Activated naive CD8-positive, alpha-beta T cell treated with anti-CD3 and anti-CD28 coated beads, Interleukin-2, amount 50 U/mL, for 24 hours (primary cell): ENCODE data around the gene CCND3.

Experiments used
- ATAC-seq: fragments of 150-1000 bp; cut with Tn5 transposase; one replicate; pipeline ENCODE4 v1.10.0; 2021
- DNase-seq: peaks from one replicate; pipeline ENCODE4 v3.0.0; 2021
- H3K27ac Mint-ChIP-seq: one replicate; pipeline ENCODE4 v1.8.0; 2021; ENCODE audit warnings: mild to moderate bottlenecking, mixed read lengths
- H3K27me3 Mint-ChIP-seq: one replicate; pipeline ENCODE4 v1.8.0; 2021; ENCODE audit warnings: mixed read lengths
- H3K36me3 Mint-ChIP-seq: one replicate; pipeline ENCODE4 v1.8.0; 2021; ENCODE audit warnings: low read depth, mixed read lengths
- H3K4me1 Mint-ChIP-seq: one replicate; pipeline ENCODE4 v1.8.0; 2021; ENCODE audit warnings: mixed read lengths
- H3K4me3 Mint-ChIP-seq: one replicate; pipeline ENCODE4 v1.8.0; 2021; ENCODE audit warnings: mild to moderate bottlenecking, moderate library complexity, mixed read lengths
- H3K9me3 Mint-ChIP-seq: one replicate; pipeline ENCODE4 v1.8.0; 2021; ENCODE audit warnings: mixed read lengths

The CCND3 gene

DNA sequence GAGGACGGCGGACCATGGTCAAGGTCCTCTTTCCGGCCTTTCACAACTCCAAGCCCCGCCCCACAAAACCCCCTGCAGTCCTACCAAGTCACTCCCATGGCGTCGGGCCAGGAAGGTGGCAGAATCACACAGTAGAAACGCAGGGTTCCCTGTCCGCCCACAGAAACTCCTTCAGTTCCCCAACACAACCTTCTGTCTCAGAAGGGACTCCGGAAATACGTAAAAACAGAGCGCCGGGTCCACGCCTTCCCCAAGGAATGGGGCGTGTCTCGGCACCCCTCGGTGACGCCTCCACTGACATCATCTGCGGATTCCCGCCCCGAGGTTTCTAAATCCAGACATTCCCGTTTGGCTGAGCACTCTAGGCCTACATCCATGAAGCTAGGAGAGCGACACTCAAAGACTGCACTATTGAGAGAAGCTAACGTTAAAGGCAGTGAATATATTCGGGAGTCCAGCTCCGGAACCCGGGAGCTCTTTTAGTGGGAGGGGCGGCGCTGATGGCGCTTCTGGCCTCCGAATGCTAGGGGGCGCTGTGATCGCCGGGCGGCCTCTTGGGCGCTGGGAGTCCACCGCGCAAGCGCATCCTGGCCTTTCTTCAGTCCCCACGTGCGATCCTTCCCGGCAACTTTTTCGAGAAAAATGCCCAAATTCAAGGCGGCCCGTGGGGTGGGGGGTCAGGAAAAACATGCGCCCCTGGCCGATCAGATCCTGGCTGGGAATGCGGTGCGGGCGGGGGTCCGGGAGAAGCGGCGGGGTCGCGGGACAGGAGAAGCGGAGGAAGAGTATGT is 20.5 kb downstream of the CCND3 start, which contains the start of the genes BYSL and MED20:
Gene BYSL (plus strand): TSS at position 579 of the 791 bp plus-strand sequence. CDS start 64 bp downstream, at position 643.
Gene MED20 (minus strand): TSS at position 219 of the 791 bp plus-strand sequence. CDS start 121 bp downstream, at position 98.
- DNase-seq (peak; percentile 97), ATAC-seq (peak; percentile 88)
- no peaks in the 10 kb centered on the region for H3K9me3 Mint-ChIP-seq
- H3K4me3 Mint-ChIP-seq, result peak within 1 kb of the TSS; percentile 88
- peak within 1 kb of the TSS; percentile 94 for H3K27ac Mint-ChIP-seq
- no peaks in the 10 kb centered on the region for H3K27me3 Mint-ChIP-seq
- H3K4me1 Mint-ChIP-seq, result peaks cover 54% of the 10 kb centered on the region
- peaks cover 35% of the 10 kb centered on the region for H3K36me3 Mint-ChIP-seq

DNA sequence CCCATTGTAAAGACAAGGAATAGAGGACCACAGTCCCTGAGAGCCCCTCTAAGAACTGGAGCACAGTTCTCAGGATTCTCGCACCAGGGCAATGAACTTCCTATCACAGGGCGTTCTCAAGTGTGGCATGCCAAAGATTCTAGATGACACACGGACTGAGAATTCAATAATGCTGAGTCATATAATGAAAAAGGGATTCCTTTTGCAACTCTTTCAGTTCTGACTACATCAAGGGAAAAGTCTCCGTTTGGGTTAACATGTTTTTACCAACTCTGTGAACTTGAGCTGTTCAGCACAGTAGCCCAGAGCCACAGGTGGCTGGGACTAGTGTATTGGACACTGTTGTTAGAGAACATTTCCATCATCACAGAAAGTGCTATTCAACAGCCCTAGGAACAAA is 24.1 kb downstream of the CCND3 start:
- ATAC-seq (no peak), DNase-seq (no peak)
- H3K4me3 Mint-ChIP-seq, result no peak overlapping the region
- peaks cover 28% of the 10 kb centered on the region for H3K4me1 Mint-ChIP-seq
- H3K36me3 Mint-ChIP-seq, result peaks cover 27% of the 10 kb centered on the region
- H3K9me3 Mint-ChIP-seq, result no peaks in the 10 kb centered on the region
- H3K27me3 Mint-ChIP-seq, result no peaks in the 10 kb centered on the region
- H3K27ac Mint-ChIP-seq, result peak overlapping the region; percentile 36

DNA sequence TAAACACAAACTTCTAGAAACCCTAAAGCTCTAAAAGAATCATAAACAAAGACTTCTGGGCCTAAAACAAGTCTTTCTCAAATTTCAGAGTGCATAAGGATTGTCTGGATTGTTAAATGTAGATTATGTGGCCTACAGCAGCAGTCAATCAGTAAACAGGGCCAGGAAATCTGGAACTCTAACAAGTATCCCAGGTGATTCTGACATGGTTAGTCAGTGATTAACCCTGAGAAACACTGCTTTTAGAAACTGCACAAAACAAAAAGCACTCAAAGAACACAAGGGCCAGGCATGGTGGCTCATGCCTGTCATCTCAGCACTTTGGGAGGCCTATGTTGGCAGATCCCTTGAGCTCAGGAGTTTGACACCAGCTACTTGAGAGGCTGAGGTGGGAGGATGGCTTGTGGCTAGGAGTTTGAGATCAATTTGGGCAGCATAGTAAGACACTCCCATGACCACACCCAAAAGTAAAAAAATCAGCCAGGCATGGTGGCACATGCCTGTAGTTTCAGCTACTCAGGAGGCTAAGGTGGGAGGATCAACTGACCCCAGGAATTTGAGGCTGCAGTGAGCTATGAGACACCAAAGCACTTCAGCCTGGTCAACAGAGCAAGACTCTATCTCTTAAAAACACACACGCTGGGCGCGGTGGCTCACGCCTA is 26.6 kb downstream of the CCND3 start:
- H3K27ac Mint-ChIP-seq, result no peak overlapping the region
- H3K4me1 Mint-ChIP-seq, result peaks cover 14% of the 10 kb centered on the region
- H3K4me3 Mint-ChIP-seq, result no peak overlapping the region
- no peaks in the 10 kb centered on the region for H3K27me3 Mint-ChIP-seq
- no peak for DNase-seq
- H3K9me3 Mint-ChIP-seq, result no peaks in the 10 kb centered on the region
- no peak for ATAC-seq
- peaks cover 30% of the 10 kb centered on the region for H3K36me3 Mint-ChIP-seq

DNA sequence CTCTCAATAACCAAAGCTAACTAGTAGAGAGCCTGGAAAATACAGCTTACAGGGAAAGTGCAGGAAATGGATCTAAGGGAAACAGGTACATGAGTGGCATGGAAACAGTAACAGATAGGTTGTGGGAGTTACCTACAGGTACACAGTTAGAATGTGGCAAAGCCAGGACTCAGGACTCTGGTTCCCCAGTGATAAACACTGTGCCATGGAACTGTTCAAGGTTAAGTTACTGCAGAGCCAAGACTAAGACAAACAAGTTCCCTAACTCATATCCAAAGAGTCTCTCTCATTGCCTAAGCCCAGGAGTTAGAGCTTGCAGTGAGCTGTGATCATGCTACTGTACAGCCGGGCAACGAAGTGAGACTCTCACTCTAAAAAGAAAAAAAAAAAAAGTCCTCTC is 27.3 kb downstream of the CCND3 start:
- Mint-ChIP-seq H3K27ac (no peak overlapping the region), H3K4me1 (peaks cover 9% of the 10 kb centered on the region), H3K4me3 (no peak overlapping the region), H3K27me3 (no peaks in the 10 kb centered on the region), H3K36me3 (peaks cover 30% of the 10 kb centered on the region), H3K9me3 (no peaks in the 10 kb centered on the region)
- DNase-seq, result no peak
- no peak for ATAC-seq

DNA sequence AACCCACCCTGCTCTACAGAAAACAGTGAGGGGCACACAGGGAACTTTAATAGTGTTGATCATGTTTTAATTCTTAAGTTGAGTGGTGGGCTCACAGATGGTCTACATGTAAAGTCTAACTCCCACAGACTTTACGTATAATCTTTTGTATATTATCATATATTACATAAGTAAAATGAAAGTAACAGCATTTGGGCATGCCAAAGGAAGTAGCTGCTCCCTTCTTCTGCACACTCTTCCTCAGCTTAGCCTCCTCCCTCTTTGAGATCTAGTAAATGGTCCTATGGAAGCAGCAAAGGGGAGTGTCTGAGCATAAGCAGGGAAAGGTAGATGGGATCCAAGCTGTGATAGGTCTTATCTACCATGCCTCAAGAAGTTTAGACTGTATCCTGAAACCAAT is 31.9 kb downstream of the CCND3 start:
- Mint-ChIP-seq H3K27me3 (no peaks in the 10 kb centered on the region), H3K4me3 (no peak overlapping the region), H3K9me3 (no peaks in the 10 kb centered on the region), H3K4me1 (no peaks in the 10 kb centered on the region), H3K27ac (no peak overlapping the region), H3K36me3 (peaks cover 27% of the 10 kb centered on the region)
- no peak for ATAC-seq
- DNase-seq, result no peak

DNA sequence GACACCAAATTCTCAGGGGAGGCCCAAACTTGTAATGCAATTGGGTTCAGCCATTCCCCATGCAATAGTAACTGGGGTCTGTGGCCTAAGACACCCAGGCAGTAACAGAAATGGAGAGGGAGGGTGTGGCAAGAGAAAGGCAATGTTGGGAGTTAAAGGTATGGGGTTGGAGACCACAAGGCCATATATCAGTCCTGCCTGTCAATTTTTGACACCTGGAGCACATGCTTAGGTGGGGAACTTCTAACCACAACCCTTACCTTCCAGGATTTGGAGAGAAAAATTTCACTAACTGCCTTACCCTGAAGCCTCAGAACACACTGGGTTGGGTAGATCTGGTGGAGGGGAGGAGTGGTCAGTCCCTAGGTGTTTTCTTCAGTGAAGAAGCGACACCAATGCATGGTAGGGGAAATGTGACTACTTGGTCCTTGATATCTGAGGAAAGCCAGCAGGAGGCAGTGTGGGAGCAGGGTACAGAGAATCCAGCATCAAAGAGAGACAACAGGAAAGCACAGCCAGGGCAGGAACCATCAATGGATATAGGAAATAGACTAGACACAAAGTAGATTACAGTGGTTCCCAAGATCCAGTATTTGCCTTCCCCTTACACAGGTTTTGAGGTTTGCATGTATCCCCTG is 39.6 kb downstream of the CCND3 start:
- Mint-ChIP-seq H3K36me3 (peaks cover 9% of the 10 kb centered on the region), H3K4me1 (peaks cover 4% of the 10 kb centered on the region), H3K9me3 (no peaks in the 10 kb centered on the region), H3K4me3 (no peak overlapping the region), H3K27me3 (no peaks in the 10 kb centered on the region), H3K27ac (peak overlapping the region; percentile 31)
- ATAC-seq (peak; percentile 59), DNase-seq (peak; percentile 58)

DNA sequence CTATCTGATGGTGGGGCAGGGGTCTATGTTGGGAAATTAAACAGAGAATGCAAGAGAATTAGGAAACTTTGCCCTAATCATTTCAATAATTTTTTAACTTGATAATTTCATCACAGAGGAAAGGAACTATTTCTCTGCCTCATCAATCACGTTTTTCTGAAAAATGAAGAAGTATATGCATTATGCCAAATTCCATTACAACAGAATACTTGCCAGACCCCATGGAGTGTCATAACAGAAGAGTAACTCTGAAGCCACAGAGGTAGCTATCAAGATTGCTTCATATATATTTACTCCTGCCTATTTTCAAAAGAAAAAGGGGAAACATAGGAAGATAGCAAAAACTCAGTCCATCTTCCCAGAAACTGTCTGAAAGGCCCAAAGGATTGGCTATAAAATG is 40.7 kb downstream of the CCND3 start:
- ATAC-seq (no peak), DNase-seq (no peak)
- H3K36me3 Mint-ChIP-seq, result peaks cover 7% of the 10 kb centered on the region
- no peak overlapping the region for H3K4me3 Mint-ChIP-seq
- peaks cover 9% of the 10 kb centered on the region for H3K4me1 Mint-ChIP-seq
- no peak overlapping the region for H3K27ac Mint-ChIP-seq
- H3K27me3 Mint-ChIP-seq, result no peaks in the 10 kb centered on the region
- no peaks in the 10 kb centered on the region for H3K9me3 Mint-ChIP-seq

DNA sequence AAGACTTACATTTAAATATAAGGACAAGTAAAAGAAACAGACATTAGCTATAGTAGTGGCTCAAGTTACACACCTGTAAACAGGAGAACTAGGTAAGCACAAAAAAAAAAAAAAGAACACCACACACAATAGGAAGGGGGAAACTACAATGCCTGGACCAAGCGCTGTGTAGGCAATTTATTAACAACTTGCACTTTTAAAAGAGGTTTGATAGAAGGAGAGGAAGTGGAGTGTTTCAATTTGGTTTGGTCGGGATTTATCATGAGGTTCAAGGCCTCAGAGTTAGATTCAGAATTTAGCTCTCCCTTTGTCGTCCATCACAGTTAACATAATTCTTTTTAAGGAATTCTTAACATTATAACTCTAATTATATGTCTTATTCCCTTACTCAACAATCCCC is 45.3 kb downstream of the CCND3 start:
- Mint-ChIP-seq H3K4me3 (no peak overlapping the region), H3K36me3 (peaks cover 3% of the 10 kb centered on the region), H3K27me3 (no peaks in the 10 kb centered on the region), H3K9me3 (no peaks in the 10 kb centered on the region), H3K27ac (peak overlapping the region; percentile 89), H3K4me1 (peaks cover 9% of the 10 kb centered on the region)
- ATAC-seq, result no peak
- no peak for DNase-seq

DNA sequence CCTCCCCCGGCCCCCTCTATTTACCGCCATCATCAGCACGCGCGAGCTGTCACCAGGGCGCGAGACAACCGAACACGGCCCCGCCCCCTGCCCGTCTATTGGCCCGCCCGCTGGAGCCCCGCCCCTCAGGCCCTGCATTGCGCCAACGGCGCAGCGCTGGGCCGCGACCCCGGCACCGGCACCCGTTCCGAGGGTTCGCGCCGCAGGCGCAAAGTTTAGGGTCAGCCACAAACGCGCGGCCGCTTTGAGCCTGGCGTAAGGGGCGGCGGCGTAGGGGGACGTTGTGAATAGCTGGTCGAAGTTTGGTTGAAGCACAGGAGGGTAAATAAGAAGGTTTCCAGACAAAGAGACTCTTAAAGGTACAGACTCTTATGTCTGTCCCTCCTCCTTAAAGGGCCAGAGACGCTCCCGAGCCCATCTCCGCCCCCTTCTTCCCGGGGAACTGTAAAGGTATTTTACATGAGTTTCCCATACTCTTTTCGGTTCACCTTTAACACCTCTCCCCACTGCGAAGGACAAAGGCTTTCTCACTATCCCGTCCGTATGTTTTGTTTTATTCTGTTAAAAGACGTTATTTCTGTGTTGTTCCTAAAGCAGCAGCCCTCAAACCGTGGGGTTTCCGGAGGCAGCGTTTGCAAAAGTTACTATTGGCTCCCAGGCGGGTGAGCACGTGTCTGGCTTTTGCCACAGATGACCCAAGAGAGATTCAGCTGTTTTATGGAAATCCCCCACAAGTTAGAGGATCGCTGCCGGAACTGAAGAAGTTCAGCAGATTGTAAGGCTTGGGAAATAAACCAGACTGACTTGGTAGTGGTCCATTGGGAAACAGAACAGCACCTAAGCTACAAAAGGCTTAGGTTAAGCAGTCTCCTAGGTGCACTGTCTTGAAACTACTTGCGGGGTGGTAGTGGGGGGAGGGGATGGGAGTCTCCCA is 46.0 kb downstream of the CCND3 start, which contains the start of gene USP49:
Gene USP49 (minus strand): TSS at position 76 of the 934 bp plus-strand sequence. CDS start 88,392 bp downstream, outside the sequence.
- H3K4me1 Mint-ChIP-seq, result peaks cover 9% of the 10 kb centered on the region
- no peaks in the 10 kb centered on the region for H3K27me3 Mint-ChIP-seq
- H3K9me3 Mint-ChIP-seq, result no peaks in the 10 kb centered on the region
- peak; percentile 95 for ATAC-seq
- H3K36me3 Mint-ChIP-seq, result no peaks in the 10 kb centered on the region
- DNase-seq, result peak; percentile 94
- H3K27ac Mint-ChIP-seq, result peak within 1 kb of the TSS; percentile 89
- no peak within 1 kb of the TSS for H3K4me3 Mint-ChIP-seq

DNA sequence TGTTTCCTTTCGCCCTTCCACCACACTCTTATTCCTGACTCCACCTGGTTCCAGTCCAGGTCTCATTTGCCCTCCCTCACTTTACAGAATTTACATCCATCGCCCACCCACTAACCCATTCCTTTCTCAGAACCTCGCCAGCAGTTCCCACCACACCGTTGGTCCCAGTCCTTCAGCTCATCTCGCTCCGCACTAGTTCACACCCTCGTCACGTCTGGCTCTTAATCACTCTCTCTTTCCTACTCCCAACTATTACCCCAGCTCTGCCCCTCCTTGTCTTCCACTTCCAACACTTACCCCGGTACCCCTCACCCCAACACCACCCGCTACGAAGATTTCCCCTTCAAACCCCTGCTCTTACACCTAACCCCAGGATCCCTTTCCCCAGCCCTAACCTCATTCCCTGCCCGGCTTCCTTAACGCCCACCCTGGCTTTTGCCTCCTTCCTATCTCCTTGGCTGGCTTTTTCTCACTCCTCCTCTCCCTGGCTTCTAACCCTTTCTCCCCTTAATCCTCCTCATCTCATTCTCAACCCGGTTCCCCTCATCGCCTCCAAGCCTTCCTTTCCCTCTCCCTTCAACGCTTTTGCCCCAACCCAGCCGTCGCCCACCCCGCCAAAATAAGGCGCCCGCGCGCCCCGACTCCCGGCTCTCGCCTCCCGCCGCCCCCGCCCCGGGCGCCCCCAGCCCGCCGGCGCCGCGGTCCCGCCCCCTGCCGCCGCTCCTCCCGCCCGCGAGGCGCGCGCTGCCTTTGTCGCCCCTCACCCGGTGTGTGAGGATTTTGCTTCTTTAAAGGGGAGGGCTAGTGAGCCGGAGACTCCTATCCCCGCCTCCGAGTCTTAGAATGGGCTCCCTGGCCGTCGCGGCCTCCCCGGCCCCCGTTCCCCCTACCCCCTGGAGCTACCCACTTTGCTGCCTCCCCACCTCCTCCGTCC is 47.0 kb downstream of the CCND3 start:
- Mint-ChIP-seq H3K27me3 (no peaks in the 10 kb centered on the region), H3K9me3 (no peaks in the 10 kb centered on the region), H3K4me1 (peaks cover 9% of the 10 kb centered on the region), H3K27ac (no peak overlapping the region), H3K4me3 (no peak overlapping the region), H3K36me3 (no peaks in the 10 kb centered on the region)
- DNase-seq, result peak; percentile 10
- ATAC-seq, result peak; percentile 34

DNA sequence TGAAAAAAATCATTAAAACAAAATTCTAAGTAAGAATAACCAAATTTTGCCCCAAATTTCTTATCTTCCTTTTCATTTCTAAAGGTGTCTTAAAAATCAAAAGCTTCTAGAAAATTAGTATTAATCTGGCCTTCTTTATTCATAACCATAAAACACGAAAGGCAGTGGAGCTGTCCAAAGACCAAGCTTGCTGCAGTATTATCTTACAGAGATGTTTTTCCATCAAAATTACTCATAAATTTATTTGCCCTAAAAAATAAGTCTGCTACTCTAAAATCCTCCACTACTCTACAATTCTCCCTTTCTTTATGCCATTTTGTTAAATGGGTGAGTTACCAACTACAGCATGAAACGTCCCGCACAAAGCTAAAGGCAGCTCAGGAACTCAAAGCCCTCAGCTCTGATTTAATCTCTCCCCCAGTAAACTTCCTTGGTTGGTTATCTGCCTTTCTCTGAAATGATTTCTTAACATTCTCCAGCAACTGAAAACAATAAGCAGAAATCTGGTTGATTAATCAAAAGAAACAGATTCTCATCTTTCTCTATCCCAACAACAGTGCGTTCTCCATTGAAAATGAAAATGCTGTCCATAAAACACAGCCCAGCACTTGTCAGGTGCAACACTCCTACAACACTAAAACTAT is 48.6 kb downstream of the CCND3 start:
- Mint-ChIP-seq H3K4me1 (peaks cover 9% of the 10 kb centered on the region), H3K27me3 (no peaks in the 10 kb centered on the region), H3K9me3 (no peaks in the 10 kb centered on the region), H3K36me3 (no peaks in the 10 kb centered on the region), H3K27ac (no peak overlapping the region), H3K4me3 (no peak overlapping the region)
- DNase-seq, result no peak
- no peak for ATAC-seq

DNA sequence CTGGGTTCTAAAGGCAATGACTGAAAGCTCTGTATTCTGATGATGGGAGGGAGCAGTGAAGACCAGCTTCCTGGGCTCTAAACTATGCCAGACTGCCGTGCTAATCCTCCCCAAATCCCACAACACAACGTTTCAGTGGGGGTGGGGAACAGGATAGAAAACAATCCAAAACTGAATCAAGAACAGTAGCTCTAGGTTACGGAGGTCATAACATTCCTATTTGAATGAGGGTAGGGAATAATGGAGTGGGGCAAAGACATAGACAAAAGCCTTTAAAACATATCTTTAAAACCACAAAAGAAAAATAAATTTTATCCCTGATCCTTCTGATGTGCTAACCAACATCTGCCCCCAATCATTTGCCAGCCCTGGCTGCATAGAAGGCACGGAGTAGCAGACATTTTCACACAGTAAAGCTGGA is 54.3 kb downstream of the CCND3 start:
- no peak for DNase-seq
- H3K27ac Mint-ChIP-seq, result no peak overlapping the region

DNA sequence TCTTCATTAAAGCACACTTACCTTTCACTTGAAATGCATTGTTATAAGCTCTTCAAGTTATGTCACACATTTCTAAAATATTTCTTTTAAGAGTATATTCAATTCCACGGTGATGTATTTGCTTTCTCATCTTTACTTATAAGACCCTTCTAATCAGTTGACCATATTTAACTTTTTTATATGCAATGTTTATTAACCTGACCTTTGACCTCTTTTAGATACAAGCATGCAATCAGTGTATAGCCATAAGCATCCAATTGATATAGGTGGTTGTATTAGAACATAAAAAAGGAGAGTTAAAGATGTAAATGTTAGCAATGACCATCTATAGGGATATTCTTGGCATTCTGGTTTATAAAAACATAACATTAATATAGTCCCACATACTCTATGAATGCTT is 55.7 kb downstream of the CCND3 start:
- no peak for DNase-seq
- no peak overlapping the region for H3K4me3 Mint-ChIP-seq
- no peak overlapping the region for H3K27ac Mint-ChIP-seq
- no peak for ATAC-seq
- H3K27me3 Mint-ChIP-seq, result no peaks in the 10 kb centered on the region
- no peaks in the 10 kb centered on the region for H3K36me3 Mint-ChIP-seq
- H3K4me1 Mint-ChIP-seq, result no peaks in the 10 kb centered on the region
- H3K9me3 Mint-ChIP-seq, result no peaks in the 10 kb centered on the region

More for the DNA sequence above, 54.3 kb downstream of the CCND3 start:
- no peak overlapping the region for H3K4me3 Mint-ChIP-seq
- no peaks in the 10 kb centered on the region for H3K27me3 Mint-ChIP-seq
- H3K4me1 Mint-ChIP-seq, result no peaks in the 10 kb centered on the region
- H3K36me3 Mint-ChIP-seq, result no peaks in the 10 kb centered on the region
- no peaks in the 10 kb centered on the region for H3K9me3 Mint-ChIP-seq
- ATAC-seq, result no peak
